Measurements from ENCODE around the gene ZNF385D. TPM values are rescaled to one million over a fixed set of nuclear protein-coding genes. Genes with fewer than 3 reads are reported as not detected.

Gene ZNF385D
- not detected in 2 replicates for total RNA-seq (2014; rRNA removed; shearing (Covaris generic))

DNA sequence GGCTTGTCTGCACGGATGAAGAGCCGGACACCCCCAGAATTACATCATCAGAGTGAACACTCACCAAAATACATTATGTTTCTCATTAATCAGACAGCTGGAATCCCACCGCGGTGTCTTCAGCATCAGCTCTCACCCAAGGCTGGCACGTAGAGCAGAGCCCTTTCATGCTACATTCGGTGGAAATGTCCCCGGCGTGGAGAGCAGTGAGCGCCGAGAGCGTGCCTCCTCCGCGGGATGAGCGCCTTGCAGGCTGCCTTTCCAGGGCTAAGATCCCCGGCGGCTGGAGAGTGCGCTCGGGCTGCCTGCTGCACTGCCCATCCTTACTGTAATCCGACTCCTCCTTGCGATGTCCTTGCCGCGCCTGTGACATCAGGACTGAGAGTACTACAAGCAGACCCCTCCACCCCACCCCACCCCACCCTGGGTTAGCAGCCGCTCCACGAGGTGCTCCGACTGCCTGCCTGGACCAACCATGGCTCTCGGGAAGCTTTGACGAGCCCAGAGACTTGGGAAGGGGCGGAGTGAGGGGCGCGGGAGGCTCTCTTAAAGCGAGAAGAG lies at the start of gene ZNF385D:
TSS of gene ZNF385D (minus strand) at position 380 of the 561 bp plus-strand sequence. CDS start at position 86, 294 bp downstream.
- DNase-seq (ENCODE audit: low read depth) = no peak

GRCh38 chr3:21798356-21799088 lies 47.5 kb upstream of the ZNF385D start:
- DNase-seq (ENCODE audit: low read depth) = no peak

DNA sequence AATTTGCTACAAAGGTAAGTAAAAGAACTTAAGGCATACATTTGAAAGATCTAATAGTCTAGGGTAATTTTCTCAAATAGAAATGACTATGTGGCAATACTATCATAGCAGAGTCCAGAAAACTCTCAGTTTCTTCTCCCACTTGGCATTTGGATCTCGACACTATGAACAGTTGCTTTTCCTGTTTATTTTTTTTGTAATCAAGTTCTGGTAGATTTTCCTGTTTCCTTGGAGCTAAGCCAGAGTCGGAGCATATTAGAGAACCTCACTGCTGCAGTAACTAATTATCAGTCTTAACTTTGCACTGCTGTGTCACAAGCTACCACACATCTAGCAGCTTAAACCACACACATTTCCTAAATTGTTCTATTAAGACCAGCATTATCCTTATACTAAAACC lies 44.9 kb upstream of the ZNF385D start:
- no peak for DNase-seq (ENCODE audit: low read depth)

- no peak for DNase-seq (ENCODE audit: low read depth)
Observed at GRCh38 chr3:21795152-21795837, 44.3 kb upstream of the ZNF385D start.

DNA sequence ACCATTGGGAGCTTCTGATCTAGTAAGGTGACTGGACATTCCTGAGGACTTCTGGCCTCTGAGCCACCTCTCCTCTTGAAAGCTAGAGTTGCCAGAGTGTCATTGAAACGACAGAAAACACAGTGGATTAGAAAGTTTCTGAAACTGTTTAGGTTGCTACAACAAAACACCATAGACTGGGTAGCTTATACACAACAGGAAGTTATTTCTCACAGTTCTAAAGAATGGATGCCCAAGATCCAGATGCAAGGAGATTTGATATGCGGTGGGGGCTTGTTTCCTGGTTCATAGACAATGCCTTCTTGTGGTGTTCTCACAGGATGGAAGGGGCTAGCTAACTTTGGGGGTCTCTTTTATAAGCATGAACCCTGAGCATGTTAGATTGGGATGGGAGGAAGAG lies 43.3 kb upstream of the ZNF385D start:
- DNase-seq (ENCODE audit: low read depth) = no peak

- no peak for DNase-seq (ENCODE audit: low read depth)
Observed at GRCh38 chr3:21792176-21792575, 41.2 kb upstream of the ZNF385D start.

DNA sequence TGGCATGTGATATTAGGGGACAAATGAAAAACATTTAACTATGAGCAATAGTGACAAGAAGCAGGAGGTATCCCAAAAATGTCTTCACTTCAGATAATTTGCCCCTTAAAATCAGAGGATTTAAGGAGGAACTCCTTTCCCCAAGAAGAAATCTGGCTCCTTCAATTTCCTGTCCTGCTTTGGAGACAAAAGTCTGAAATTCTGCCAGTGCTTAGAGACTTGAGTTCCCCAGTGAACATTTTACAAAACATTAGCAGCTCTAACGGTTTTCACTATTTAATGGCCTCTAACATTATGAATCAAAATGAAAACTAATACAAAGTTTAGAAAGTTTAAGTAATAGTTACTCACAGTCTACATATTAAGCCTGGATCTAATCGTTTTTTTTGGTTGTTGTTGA lies 40.3 kb upstream of the ZNF385D start:
- DNase-seq (ENCODE audit: low read depth) = no peak

DNA sequence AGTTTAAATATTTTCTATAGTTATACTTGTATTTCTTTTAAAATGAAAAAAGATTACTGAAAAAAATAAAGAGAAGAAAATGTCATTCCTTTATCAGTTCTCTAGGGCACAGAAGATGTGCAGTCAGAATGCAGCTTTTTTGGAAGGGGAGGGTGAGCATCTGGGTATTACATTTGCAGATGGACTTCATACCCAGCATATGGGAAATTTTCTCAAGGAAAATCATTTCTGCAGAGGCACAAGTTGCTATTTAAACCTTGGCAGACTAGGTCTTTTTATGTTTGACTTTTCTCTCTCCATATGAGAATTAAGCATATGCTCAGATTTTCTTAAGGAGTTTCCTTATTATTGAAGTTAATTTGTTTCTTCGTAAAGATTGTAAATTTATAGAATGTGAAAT lies 39.5 kb upstream of the ZNF385D start:
- DNase-seq (ENCODE audit: low read depth) = no peak

DNA sequence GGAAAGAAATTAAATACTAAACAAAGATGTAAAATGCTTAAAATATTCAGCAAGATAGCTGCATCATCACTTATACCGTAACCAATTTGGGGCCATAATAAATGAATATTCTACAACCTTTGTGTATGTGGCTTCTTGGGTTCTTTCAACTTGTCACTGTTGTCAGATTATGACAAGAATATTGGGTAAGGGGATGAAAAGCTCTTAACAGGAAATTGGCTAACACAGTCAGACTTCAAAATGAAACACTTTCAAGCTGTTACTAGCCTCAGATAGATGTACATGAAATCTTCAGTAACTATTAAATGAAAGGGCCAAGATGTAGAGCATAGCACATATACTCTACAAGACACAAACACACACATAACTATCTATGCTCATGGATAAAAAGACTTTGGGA lies 38.7 kb upstream of the ZNF385D start:
- no peak for DNase-seq (ENCODE audit: low read depth)

- DNase-seq (ENCODE audit: low read depth) = no peak
Observed at GRCh38 chr3:21786438-21786797, 35.4 kb upstream of the ZNF385D start.

- DNase-seq (ENCODE audit: low read depth) = no peak
Observed at GRCh38 chr3:21785765-21786437, 34.9 kb upstream of the ZNF385D start.

GRCh38 chr3:21783839-21784238 lies 32.8 kb upstream of the ZNF385D start:
- DNase-seq (ENCODE audit: low read depth) = no peak

DNA sequence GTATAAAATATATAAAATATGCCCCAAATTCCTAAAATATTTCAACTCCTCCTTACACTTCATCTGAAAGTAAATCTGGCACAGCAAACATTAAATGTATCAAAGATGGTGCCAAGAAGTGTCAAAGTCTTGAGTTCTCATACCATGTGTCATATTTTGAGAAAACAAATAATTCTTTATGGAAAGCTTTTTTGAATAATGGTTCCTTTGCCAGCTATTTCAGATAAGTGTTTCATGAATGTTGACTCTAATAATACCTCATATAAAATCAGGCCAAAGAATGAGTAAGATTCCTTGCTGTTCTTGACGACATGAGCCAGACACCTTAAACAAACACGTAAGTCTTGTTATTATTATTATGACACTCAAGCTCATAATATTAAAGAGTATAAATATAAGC lies 30.3 kb upstream of the ZNF385D start:
- no peak for DNase-seq (ENCODE audit: low read depth)

DNA sequence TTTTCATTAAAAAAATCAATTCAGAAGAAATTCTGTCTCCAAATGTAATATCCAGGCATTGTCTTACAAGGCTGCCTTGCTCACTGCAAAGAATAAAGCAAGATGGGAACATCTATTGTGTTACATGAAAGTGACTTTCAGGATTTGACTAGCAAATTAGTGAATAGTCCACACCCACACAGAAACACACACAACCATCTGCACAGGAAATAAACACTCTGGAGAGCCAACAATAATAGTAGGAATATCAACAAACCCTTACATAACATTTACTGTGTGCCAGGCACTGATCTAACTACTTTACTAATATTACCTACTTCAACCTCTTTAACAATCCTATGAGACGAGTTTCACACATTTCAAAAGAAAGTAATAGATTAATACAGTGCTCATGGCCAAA lies 28.9 kb upstream of the ZNF385D start:
- no peak for DNase-seq (ENCODE audit: low read depth)

DNA sequence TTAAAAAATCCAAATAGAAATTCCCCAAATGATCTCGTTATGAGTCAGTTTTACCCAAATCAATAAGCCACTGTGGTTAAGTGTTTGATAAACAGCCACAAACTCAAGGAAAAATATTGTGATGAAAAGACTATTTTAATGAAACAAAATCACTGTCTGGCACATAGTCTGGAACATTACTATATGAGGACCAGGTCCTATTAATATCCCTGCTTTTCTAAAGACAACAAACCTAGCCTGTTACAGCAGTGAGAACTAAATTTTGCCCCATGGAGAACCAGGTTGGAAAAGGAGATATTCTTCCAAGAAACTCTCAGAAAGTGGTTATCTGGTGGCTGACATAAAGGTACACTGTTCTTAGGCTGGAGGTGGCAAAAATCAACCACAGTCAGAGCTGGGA lies 27.7 kb upstream of the ZNF385D start:
- DNase-seq (ENCODE audit: low read depth) = no peak

GRCh38 chr3:21777821-21778220 lies 26.8 kb upstream of the ZNF385D start:
- DNase-seq (ENCODE audit: low read depth) = no peak

GRCh38 chr3:21766002-21766401 lies 15.0 kb upstream of the ZNF385D start:
- DNase-seq (ENCODE audit: low read depth) = no peak

DNA sequence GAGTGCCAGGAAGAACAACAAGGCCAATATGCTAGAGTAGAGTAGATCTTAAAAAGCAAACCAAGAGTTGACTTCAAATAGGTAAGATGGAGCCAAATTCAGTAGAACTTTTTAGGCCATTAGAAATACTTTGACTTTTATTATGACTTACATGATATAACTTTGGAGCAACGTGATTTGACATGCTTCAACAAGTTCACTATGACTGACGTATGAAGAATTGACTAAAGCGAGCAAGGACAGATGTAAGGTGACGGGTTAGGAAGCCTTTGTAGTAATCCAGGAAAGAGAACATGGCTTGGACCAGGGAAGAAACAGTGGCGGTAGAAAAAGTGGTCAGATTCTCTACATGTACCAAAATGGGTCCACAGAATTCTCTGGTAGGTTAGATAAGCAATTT lies 4.9 kb upstream of the ZNF385D start:
- no peak for DNase-seq (ENCODE audit: low read depth)

DNA sequence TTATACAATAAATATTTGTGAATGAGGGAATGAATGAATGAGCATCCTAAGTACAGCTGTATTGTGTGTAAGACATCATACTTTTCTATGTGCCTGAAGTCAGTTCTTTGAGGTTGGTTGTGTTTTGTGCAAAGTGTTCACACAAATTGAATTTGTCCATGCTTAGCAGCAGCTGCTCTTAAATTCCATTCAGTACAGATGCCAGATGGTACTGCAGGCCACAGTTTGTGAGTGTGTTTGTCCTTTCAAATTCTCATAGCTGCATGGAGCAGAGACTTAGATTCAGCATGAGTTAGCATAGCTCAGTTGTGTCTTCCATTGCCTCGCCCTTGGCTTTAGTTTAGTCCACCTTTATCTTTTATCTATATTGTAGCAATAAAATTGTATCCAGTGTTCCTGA lies 3.8 kb upstream of the ZNF385D start:
- DNase-seq (ENCODE audit: low read depth) = no peak

GRCh38 chr3:21752749-21753347 lies 1.8 kb upstream of the ZNF385D start:
- no peak for DNase-seq (ENCODE audit: low read depth)

GRCh38 chr3:21751886-21752285 lies 876 bp upstream of the ZNF385D start:
- no peak for DNase-seq (ENCODE audit: low read depth)

DNA sequence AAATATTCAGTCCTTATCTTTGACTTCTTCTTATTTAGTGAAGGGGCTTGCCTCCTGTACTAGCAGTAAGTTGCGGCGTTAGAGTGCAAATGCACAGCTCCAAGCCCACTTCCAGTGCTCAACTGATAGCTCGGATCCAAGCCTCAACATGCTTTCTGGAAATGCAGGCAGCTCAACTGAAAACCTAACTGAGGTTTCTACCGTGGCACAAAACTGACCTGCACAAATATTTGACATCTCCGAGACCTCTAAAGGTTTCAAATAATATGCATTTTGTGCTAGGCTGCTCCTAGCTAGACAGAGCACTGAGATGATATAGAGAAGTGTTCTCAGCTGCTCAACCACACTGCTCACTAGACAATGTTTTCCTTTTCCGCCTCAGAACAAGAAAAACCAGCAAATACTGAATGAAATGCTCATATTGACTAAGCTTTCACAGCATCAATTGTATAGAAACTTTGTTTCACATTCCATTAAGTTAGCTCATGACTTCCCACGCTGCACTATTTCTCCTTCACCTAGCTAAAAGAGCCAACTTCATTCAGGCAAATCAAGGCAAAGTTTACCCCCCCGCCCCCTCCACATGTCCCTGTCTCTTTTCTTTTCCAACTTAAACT lies 822 bp downstream of the ZNF385D start:
- no peak for DNase-seq (ENCODE audit: low read depth)

Data from Daoy (cell line).